NK-92 treated with Interleukin-12 subunit alpha and Interleukin-12 subunit beta, amount 100 ng/mL, for 24 hours (cell line): ENCODE data around the gene TTC21A.

Experiments used
- DNase-seq: peaks from one replicate; lab custom pipeline; 2025; lab: John Stamatoyannopoulos, UW

Gene TTC21A

GRCh38 chr3:39114456-39114855, 7.0 kb downstream of the TTC21A start:
- DNase-seq: no peak

GRCh38 chr3:39115870-39116269, 8.4 kb downstream of the TTC21A start:
- no peak for DNase-seq

- DNase-seq: no peak
Observed at GRCh38 chr3:39118079-39118478, 10.6 kb downstream of the TTC21A start.

- no peak for DNase-seq
Observed at GRCh38 chr3:39118931-39119660, 11.6 kb downstream of the TTC21A start.

DNA sequence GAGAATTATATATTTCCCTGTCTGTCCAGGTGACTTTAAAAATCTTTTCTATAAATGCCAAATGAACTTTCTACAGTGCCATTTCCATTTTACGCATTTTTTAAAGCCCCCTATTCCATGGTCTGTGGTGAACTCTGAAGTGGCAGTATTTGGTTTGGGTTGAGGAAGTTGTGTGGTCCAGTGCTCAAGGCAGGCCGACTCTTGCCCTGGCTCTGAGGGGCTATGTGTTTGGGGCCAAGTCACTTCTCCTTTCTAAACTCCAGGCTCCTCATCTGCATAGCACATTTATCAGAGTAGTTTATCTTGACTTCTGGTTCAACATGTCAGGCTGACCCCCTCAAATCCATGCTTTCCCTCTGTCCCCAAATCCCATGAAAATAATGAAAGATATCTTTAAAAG, 14.1 kb downstream of the TTC21A start:
- no peak for DNase-seq

DNA sequence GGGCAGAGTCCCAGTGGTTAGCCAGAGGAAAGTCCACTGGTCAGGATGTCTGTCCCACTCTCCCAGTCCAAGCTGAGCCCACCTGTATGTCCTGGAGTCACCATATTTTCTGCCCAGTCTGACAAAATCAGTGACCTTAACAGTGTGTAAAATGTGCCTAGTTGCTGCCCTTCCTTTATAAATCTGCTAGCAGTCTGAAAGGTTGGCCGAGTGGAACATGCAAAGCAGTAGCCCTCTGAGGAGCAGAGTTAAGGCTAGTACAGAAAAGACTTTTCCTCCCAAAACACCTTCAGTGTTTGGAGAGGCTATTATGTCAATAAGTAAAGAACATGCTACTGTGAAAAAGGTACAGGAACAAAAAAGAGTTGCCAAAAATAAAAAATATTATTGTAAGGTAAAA, 15.3 kb downstream of the TTC21A start:
- DNase-seq: no peak

GRCh38 chr3:39124876-39125840, 17.7 kb downstream of the TTC21A start:
- no peak for DNase-seq

GRCh38 chr3:39125841-39126500, 18.5 kb downstream of the TTC21A start:
- no peak for DNase-seq

DNA sequence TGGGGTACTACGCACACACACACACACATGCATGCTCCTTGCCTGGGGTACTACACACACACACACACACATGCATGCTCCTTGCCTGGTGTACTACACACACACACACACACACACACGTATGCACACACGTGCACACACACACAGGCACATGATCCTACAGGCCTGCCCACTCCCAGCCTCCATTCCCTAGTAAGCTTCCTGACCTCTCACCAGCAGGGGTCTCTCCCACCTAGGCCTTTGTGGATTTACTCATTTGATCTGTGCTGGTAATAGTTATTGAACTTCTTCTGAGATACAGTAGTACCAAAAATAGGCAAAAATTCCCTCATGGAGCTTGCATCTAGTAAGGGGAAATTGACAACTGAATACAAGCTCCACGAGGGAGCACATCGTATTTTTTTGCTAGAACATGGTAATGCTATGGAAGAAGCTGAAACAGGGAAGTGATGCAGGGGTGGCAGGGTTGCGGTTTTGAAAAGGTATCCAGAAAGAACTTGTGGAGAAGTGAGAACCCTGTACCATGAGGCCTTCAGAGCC, 19.1 kb downstream of the TTC21A start:
- DNase-seq: no peak

- DNase-seq: no peak
Observed at GRCh38 chr3:39127269-39127907, 19.9 kb downstream of the TTC21A start.

DNA sequence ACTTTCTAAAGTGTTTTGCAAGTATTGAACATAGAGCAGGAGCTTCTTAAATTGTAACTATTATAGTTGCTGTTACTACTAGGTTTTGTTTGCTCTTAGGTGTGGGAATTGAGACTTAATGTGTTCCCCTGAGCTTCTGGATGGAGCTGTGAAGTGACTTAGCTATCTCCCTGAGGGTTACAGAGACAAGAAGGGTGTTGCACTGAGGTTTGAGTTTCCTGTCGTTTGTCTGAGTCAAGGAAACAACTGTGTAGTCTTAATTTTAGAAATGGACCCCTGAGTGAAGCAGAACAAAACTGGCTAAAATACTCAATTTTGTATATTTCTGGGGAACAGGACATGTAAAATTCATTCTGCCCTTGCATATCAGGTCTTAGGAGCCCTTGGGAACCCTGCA, 20.4 kb downstream of the TTC21A start:
- DNase-seq: no peak

DNA sequence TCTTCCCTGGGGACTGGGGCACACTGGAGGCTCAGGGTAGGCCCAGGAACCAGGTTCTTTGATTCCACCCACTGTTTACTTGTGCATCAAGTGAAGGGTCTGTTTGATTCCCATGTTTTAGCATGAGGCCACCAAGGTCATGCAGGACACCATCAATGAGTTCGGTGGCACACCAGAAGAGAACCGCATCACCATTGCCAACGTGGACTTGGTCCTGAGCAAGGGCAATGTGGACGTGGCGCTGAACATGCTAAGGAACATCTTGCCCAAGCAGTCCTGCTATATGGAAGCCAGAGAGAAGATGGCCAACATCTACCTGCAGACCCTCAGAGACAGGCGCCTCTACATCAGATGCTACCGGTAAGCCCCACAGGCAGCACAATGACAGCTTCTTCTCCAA, 21.5 kb downstream of the TTC21A start:
- DNase-seq: no peak

GRCh38 chr3:39130026-39130425, 22.5 kb downstream of the TTC21A start:
- no peak for DNase-seq

- no peak for DNase-seq
Observed at GRCh38 chr3:39130693-39131265, 23.3 kb downstream of the TTC21A start.

GRCh38 chr3:39132096-39133092, 24.9 kb downstream of the TTC21A start:
- no peak for DNase-seq

DNA sequence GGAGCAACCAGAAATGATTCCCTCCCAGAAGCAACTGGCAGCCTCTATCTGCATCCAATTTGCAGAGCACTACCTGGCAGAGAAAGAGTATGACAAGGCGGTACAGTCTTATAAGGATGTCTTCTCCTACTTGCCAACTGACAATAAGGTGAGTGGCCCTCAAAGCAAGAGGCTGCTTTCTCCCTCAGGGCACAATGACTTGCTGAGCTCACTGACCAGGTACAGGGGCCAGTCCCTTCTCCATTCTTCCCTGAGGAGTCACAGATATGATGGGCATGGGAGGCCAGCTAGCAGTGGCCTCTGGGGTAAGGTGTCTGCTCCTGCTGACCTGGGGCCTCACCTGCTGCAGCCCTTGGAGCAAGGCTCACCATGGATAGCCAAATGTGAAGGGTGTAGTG, 25.6 kb downstream of the TTC21A start:
- DNase-seq: no peak

DNA sequence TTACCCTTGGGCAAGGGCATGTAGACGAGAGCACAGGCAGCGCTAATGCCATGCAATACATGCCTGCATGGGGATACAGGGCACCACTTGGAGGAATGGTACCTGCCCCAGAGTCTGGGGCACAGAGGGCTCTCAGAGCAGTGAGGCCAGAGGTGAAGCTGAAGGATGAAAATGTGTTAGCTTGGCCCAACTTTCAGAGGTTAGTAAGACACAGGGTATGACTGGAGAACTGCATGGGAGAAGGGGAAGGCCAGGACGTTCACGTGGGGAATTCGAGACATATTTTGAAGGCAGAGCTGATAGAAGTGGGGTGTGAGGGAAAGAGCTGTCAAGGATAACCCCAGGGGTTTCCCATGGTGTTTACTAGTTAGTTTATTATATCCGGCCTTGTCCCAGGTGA, 26.3 kb downstream of the TTC21A start:
- no peak for DNase-seq

GRCh38 chr3:39134305-39134704, 26.8 kb downstream of the TTC21A start:
- no peak for DNase-seq

DNA sequence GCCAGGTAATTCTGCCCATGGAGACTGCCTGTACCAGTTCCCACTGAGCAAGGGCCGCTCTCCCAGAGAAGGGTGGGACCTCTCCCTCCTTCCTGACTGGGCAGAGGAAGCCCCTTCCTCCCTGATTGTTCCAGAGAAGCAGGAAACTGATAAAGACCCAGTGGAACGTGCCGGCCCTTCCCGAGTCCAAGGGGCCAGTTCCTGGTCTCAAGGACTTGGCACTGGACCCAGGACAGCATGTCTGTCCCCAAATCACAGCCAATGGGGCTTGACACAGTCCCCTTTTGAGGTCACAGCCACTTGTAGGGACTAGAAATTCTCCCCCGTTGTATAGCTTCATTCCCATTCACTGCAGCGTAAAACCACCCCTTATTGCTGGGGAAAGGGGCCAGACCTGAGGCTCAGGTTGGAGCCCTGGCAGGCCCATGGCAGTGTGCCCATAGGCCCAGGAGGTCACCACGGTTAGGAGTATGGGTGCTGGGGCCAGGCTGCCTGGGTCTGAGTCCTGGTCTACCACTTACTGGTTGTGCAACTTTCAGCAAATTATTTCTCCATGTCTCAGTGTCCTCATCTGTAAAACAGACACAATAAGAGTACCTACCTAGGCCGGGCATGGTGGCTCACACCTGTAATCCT, 27.8 kb downstream of the TTC21A start:
- DNase-seq: no peak
